KMS-11 (cell line): Measurements from ENCODE around the gene TRAFD1.

Source experiments
- H2AFZ ChIP-seq: fragments of 200-600 bp; sonication (generic); 2 replicates; pipeline ENCODE4 v1.6.1; 2016; ENCODE audit warnings: antibody characterized with exemption, mixed run types, low read depth
- H3K27ac ChIP-seq: fragments of 200-600 bp; sonication (generic); 2 replicates; pipeline ENCODE4 v1.6.1; 2016; ENCODE audit warnings: mild to moderate bottlenecking, mixed run types
- H3K27me3 ChIP-seq: fragments of 200-600 bp; sonication (generic); 2 replicates; pipeline ENCODE4 v1.6.1; 2017; ENCODE audit warnings: mild to moderate bottlenecking, low read depth, mixed run types, moderate library complexity; ENCODE audit not compliant: insufficient read depth
- H3K36me3 ChIP-seq: fragments of 200-600 bp; sonication (generic); 2 replicates; pipeline ENCODE4 v1.6.1; 2017; ENCODE audit warnings: mild to moderate bottlenecking, mixed run types; ENCODE audit not compliant: insufficient read depth
- H3K4me1 ChIP-seq: fragments of 200-600 bp; sonication (generic); 2 replicates; pipeline ENCODE4 v1.6.1; 2016; ENCODE audit warnings: mild to moderate bottlenecking, low read depth, mixed run types; ENCODE audit not compliant: poor library complexity, severe bottlenecking
- H3K4me2 ChIP-seq: fragments of 200-600 bp; sonication (generic); 2 replicates; pipeline ENCODE4 v1.7.0; 2016; ENCODE audit warnings: mild to moderate bottlenecking, mixed run types
- H3K4me3 ChIP-seq: fragments of 200-600 bp; sonication (generic); IDR thresholded peaks from 2 replicates; pipeline ENCODE4 v1.6.1; 2017; ENCODE audit warnings: low read depth, low read length, mixed read lengths; ENCODE audit not compliant: insufficient read depth
- H3K79me2 ChIP-seq: fragments of 200-600 bp; sonication (generic); 2 replicates; pipeline ENCODE4 v1.6.1; 2016; ENCODE audit warnings: low read depth, mixed run types; ENCODE audit not compliant: insufficient read depth
- H3K9ac ChIP-seq: fragments of 200-600 bp; sonication (generic); 2 replicates; pipeline ENCODE4 v1.6.1; 2016; ENCODE audit warnings: mild to moderate bottlenecking, mixed run types
- H4K20me1 ChIP-seq: fragments of 200-600 bp; sonication (generic); 2 replicates; pipeline ENCODE4 v1.6.1; 2016; ENCODE audit warnings: mild to moderate bottlenecking, mixed run types; ENCODE audit not compliant: insufficient read depth
- TF ChIP-seq, protein P1 (sequence below): fragments of 200-600 bp; sonication (generic); conservative IDR thresholded peaks from 2 replicates; pipeline ENCODE4 v1.6.1; 2017; ENCODE audit warnings: low read depth, mild to moderate bottlenecking, antibody characterized with exemption, low read length, moderate library complexity, mixed read lengths

Gene TRAFD1

DNA sequence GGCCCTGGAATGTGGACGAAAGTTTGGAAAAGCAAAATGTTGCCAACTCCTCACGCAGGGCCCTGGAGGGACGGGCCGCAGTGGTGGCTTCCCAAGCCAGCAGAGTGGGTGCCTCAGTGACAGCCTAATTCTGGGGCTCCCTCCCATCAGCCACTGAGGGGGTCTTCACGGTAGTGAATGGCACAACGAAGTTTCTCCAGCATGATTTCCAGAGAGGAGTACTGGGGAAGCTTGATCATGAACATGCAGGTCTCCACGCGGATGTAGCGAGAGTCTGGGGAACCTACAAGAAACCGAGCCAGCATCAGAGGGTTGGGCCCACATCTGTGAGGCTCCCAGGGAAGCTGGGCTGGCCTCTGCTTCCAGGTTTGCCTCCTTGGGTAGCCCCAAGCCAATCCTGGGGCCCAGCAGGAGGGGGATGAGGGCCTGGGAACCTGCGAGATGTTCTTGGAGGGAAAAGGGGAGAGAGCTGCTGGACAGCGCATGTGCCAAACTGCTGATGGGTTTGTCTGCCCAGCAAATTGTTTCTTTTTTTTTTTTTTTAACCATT is 37.0 kb downstream of the TRAFD1 start:
- Histone ChIP-seq H3K4me2 (no peak overlapping the region), H3K36me3 (no peaks in the 10 kb centered on the region), H3K9ac (no peak overlapping the region), H4K20me1 (no peaks in the 10 kb centered on the region), H3K4me3 (no peak overlapping the region), H3K79me2 (no peaks in the 10 kb centered on the region), H3K27me3 (no peaks in the 10 kb centered on the region), H3K4me1 (no peaks in the 10 kb centered on the region), H3K27ac (no peak overlapping the region), H2AFZ (no peak overlapping the region)
- TF ChIP-seq, protein P1, sequence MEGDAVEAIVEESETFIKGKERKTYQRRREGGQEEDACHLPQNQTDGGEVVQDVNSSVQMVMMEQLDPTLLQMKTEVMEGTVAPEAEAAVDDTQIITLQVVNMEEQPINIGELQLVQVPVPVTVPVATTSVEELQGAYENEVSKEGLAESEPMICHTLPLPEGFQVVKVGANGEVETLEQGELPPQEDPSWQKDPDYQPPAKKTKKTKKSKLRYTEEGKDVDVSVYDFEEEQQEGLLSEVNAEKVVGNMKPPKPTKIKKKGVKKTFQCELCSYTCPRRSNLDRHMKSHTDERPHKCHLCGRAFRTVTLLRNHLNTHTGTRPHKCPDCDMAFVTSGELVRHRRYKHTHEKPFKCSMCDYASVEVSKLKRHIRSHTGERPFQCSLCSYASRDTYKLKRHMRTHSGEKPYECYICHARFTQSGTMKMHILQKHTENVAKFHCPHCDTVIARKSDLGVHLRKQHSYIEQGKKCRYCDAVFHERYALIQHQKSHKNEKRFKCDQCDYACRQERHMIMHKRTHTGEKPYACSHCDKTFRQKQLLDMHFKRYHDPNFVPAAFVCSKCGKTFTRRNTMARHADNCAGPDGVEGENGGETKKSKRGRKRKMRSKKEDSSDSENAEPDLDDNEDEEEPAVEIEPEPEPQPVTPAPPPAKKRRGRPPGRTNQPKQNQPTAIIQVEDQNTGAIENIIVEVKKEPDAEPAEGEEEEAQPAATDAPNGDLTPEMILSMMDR = no peak

DNA sequence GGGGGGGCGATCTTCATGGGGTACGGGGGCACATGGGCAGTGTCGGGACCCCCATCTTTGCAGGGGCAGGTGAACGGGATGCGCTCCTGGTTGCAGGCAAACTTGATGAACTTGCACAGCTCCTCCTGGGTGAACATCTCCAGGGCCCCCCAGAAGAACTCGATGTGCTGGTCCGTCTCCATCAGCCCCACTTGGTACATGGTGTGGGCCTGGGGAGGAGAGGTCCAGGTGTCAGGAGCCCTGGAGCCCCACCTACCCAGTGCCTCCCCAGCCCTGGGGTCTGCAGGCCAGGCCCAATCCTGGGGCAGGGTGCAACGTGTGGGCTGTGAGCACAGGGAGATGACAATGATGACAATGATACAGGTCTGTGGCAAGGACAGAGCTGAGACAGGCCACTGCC is 37.7 kb downstream of the TRAFD1 start:
- Histone ChIP-seq H3K79me2 (no peaks in the 10 kb centered on the region), H3K9ac (no peak overlapping the region), H4K20me1 (no peaks in the 10 kb centered on the region), H3K4me3 (no peak overlapping the region), H3K4me2 (no peak overlapping the region), H3K27ac (no peak overlapping the region), H3K27me3 (no peaks in the 10 kb centered on the region), H3K36me3 (no peaks in the 10 kb centered on the region), H3K4me1 (no peaks in the 10 kb centered on the region), H2AFZ (no peak overlapping the region)
- TF ChIP-seq, protein P1 = no peak

DNA sequence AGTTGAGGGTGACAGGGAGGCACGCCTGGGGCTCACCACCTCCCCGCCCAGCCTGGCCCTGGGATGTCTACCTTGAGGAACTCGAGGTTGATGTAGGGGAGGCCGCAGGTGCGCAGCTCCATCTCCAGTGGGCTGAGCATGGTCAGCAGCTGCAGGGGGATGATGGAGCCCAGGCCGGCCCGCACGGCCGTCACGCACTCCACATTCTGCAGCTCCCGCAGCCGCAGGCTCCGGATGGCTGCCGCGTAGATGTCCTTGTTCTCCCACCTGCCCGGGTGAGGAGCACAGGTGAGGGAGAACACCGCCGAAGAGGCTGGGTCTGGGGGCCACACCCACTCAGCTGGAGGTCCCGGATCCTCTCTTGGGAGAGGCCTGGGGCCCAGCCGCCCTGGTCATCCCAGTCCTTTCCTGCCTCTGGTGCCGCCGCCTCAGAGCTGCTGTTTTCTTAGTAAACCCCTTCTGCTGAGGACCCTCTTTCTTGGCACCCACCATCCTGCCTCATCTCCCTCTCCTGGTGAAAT is 38.2 kb downstream of the TRAFD1 start:
- Histone ChIP-seq H3K36me3 (no peaks in the 10 kb centered on the region), H2AFZ (no peak overlapping the region), H3K79me2 (no peaks in the 10 kb centered on the region), H3K4me3 (no peak overlapping the region), H3K27me3 (no peaks in the 10 kb centered on the region), H3K4me1 (no peaks in the 10 kb centered on the region), H3K9ac (no peak overlapping the region), H3K4me2 (no peak overlapping the region), H4K20me1 (no peaks in the 10 kb centered on the region), H3K27ac (no peak overlapping the region)
- TF ChIP-seq, protein P1 = no peak

DNA sequence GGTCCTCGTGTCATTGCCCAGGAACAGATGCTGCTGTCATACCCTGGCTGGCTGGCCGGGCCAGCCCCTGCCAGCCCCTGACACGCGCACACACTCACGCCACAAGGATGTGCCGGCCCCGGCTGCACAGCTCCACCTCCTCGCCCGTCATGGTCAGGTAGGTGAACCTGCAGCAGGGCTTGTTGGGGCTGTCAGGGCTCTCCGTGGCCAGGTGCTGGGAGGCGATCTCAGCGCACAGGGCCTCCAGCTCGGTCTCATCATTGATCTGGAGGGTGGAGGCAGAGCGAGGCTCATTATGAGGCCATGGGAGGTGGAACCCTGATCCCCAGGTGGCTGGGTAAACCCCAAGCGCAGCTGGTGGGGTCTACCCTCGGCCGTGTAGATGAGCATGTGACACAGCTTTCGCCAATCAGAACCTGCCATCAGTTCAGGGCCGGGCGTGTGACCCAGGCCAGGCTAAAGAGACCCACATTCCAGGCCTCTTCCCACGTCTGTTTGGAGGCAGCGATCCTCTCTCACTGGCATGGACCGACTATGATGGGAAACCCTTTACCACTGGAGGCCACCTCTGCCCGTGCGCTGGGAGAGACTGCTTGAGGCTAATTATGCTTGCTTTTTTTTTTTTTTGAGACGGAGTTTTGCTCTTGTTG is 38.8 kb downstream of the TRAFD1 start:
- Histone ChIP-seq H4K20me1 (no peaks in the 10 kb centered on the region), H3K36me3 (no peaks in the 10 kb centered on the region), H3K27ac (no peak overlapping the region), H3K27me3 (no peaks in the 10 kb centered on the region), H3K9ac (no peak overlapping the region), H2AFZ (no peak overlapping the region), H3K4me1 (no peaks in the 10 kb centered on the region), H3K4me3 (no peak overlapping the region), H3K79me2 (no peaks in the 10 kb centered on the region), H3K4me2 (no peak overlapping the region)
- TF ChIP-seq, protein P1 = no peak
